Cardiac septum (tissue), 1 donor: ENCODE measurements around the gene PHF20. TPM values are rescaled to one million over a fixed set of nuclear protein-coding genes. Genes with fewer than 3 reads are reported as not detected.
"Not testable (repeated sequence)": the region's sequence is repeated elsewhere in the genome, so short reads cannot be mapped to it uniquely, and the experiment has no call there.

Experiments used
- DNase-seq: peaks from one replicate; pipeline ENCODE4 v3.0.0-alpha.2; 2020; ENCODE audit warnings: low spot score
- intact Hi-C: fragments of 100-400 bp; cut with DNase I; formaldehyde crosslinking; loops from one replicate; pipeline ENCODE4 v1.14.0; 2022
- total RNA-seq: library from RNA; stranded (reverse); fragmentation: NEBNext Ultra II Directional; extraction: Animal tissue kit (Norgen Biotek cat#: 25700); gene quantifications from one replicate; pipeline ENCODE4 v1.2.1, GENCODE V29; 2021
- donor health status: DM: no; HTN: no; CAD: no.

The PHF20 gene
- total RNA-seq, 1 donor from 2014 or later: 28.9 TPM

GRCh38 chr20:35876033-35876320 is 104.2 kb downstream of the PHF20 start:
- intact Hi-C loops: no loop called here
- no peak for DNase-seq

- intact Hi-C loops: no loop called here
- no peak for DNase-seq
These were observed 105.8 kb downstream of the PHF20 start for GRCh38 chr20:35877611-35878010.

GRCh38 chr20:35878113-35878625 is 106.4 kb downstream of the PHF20 start:
- intact Hi-C loops: no loop called here
- DNase-seq: no peak

DNA sequence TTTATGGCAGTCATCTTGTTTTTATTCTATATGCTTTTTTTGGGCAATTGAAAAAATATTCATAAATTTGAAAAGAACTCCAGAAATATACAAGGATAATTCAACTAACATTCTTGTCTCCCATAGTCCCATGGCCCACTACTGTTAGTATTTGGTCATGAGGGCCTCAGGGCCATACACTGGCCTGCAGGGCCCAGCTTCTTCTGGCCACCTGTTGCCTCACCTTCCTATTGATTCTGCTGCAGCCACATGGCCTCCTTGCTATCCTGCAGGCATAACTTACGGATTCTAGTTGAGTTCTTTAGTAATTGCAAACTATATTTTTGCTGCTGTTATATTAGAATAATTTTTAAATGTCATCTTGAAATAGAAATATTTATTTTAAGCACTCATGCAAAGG is 109.9 kb downstream of the PHF20 start:
- no peak for DNase-seq
- intact Hi-C loops: loop anchor here (5.0 to 10.0 kb wide), 4 partner anchors 139 to 417 kb away; partner anchors contain the start of genes NFS1, RBM39, ROMO1 and SPAG4

- intact Hi-C loops: loop anchor here (5.0 to 10.0 kb wide), 4 partner anchors 140 to 418 kb away; partner anchors contain the start of genes NFS1, RBM39, ROMO1 and SPAG4
- not testable (repeated sequence) for DNase-seq
These were observed 110.8 kb downstream of the PHF20 start for GRCh38 chr20:35882427-35883161.

DNA sequence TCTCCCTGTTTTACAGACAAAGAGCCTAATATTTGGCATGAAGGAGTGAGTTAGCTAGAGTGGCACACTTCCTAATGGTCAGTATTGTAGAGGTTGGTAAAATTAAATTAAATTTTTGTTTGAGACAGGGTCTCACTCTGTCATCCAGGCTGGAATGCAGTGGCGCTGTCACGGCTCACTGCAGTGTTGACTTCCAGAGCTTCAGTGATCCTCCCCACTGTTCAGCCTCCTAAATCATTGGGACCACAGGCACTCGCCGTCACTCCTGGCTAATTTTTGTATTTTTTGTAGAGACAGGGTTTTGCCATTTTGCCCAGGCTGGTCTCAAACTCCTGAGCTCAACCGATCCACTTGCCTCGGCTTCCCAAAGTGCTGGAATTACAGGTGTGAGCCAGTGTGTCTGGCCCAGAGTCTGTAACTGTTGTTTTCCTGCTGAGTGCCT is 111.5 kb downstream of the PHF20 start:
- DNase-seq: no peak
- intact Hi-C loops: loop anchor here (5.0 to 10.0 kb wide), 4 partner anchors 141 to 419 kb away; partner anchors contain the start of genes NFS1, RBM39, ROMO1 and SPAG4

GRCh38 chr20:35883778-35884540 is 112.1 kb downstream of the PHF20 start:
- intact Hi-C loops: loop anchor here (5.0 to 10.0 kb wide), 4 partner anchors 142 to 419 kb away; partner anchors contain the start of genes NFS1, RBM39, ROMO1 and SPAG4
- no peak for DNase-seq

DNA sequence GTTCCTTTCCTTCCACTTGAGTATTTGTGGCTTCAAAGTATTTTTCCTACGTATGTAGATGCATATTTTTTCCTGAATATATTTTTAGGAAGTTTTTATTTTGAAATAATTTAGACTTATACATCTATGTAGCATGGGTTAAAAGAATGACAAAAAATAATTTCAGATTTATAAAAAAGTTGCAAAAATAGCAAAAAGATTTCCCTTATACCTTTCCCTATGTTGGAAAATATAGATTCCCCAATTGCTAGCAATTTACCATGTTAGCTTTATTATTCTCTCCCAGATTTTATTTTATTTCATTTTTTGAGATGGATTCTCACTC is 112.7 kb downstream of the PHF20 start:
- no peak for DNase-seq
- intact Hi-C loops: loop anchor here (5.0 to 10.0 kb wide), 4 partner anchors 142 to 420 kb away; partner anchors contain the start of genes NFS1, RBM39, ROMO1 and SPAG4

DNA sequence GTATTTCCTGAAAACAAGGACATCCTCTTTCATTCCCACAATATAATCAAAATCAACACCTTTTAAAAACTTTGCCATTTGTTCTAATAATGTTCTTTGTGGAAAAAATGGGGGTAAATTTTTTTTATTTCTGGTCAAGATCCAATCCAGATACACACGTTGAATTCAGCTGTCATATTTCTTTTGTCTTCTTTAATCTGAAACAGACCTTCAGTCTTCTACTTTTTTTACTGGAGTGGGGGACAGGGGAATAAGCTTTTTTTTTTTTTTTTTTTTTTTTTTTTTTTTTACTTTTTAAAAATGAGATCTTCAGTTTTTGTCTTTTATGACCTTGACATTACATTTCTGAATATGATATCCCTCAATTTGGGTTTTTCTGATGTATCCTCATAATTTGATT is 113.4 kb downstream of the PHF20 start:
- intact Hi-C loops: loop anchor here (5.0 to 10.0 kb wide), 4 partner anchors 58 to 420 kb away; partner anchors contain the start of genes NFS1, ROMO1 and SPAG4
- no peak for DNase-seq

DNA sequence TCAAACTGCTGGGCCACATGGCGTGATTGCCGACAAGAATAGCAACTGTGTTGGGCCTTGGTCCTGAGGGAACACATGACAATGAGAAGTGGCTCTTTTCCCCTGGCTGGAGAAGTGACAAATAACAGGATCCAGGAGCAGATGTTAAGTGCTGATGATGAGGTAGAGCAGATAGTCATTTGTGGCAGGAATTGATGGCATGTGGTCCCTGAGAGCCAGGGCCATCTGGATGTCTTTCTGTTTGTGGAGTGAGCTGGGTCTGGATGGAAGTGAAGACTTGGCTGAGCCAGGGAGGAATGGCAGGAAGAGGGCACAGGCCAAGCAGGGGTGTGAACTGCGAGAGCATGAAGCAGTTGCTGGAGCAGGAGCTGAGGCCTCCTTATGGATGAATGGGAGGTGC is 114.7 kb downstream of the PHF20 start:
- DNase-seq: no peak
- intact Hi-C loops: loop anchor here (5.0 to 10.0 kb wide), 4 partner anchors 59 to 422 kb away; partner anchors contain the start of genes NFS1, ROMO1 and SPAG4

DNA sequence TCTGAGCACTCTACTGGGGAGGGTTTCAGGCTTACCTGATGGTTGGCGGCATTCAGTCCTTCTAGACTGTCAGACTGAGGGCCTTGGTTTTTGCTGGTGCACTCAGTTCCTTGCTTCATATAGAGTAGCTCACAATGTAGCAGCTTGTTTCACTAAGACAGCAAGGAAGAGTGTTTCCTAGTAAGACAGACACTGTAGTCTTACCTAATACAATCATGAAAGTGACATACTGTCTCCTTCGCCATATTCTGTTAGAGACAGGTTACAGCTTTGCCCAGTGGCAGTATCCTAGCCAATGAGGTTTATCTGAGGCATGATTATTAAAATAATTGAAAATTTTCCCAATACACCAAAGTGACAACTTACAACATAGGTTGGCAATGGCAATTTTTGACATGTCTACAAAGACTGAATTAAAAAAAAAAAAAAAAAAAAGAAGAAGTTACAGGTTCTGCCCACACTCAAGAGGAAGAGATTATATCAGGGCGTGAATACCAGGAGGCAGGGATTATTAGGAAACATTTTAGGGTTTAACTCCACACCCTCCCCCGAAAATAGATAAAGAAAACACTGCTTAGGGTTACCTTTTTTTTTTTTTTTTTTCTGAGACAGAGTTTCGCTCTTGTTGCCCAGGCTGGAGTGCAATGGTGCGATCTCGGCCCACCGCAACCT is 115.7 kb downstream of the PHF20 start:
- intact Hi-C loops: loop anchor here (5.0 to 10.0 kb wide), 4 partner anchors 60 to 423 kb away; partner anchors contain the start of genes NFS1, ROMO1 and SPAG4
- DNase-seq: no peak

DNA sequence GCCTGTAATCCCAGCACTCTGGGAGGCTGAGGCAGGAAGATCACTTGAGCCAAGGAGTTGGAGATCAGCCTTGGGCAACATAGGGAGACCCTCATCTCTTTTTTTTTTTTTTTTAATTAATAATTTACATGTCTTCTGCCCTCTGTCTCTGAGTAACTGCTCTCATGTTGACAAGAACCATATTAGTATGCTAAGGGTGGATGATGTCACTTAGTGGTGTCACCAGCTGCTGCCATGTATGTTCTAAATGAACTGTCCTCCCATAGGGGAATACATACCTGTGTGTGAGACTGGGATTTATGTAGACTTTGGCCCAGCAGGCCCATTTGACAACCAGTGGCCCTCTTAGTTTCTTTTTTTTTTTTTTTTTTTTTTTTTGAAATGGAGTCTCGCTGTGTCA is 116.8 kb downstream of the PHF20 start:
- DNase-seq: no peak
- intact Hi-C loops: loop anchor here (5.0 to 10.0 kb wide), 4 partner anchors 61 to 424 kb away; partner anchors contain the start of genes NFS1, ROMO1 and SPAG4

- intact Hi-C loops: no loop called here
- DNase-seq: no peak
These were observed 119.6 kb downstream of the PHF20 start for GRCh38 chr20:35891375-35891774.

- intact Hi-C loops: no loop called here
- no peak for DNase-seq
These were observed 121.1 kb downstream of the PHF20 start for GRCh38 chr20:35892871-35893270.

DNA sequence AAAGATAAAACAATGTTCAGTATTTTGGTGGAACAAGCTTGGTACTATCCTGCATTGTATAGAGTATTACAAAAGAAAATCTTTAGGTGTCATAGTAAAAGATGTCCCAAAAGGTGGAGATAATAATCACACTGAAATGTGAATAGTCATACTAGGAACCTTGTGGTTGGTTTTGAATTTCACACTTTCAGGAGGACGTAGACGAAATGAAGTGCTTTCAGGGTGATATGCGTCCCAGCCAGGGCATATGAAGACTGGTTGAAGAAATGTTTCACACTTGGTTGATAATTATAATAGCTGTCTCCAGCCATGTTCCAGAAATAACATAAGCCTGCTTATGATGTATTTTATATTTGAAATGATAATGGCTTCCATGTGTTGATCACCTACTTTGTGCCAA is 122.1 kb downstream of the PHF20 start:
- intact Hi-C loops: no loop called here
- no peak for DNase-seq

DNA sequence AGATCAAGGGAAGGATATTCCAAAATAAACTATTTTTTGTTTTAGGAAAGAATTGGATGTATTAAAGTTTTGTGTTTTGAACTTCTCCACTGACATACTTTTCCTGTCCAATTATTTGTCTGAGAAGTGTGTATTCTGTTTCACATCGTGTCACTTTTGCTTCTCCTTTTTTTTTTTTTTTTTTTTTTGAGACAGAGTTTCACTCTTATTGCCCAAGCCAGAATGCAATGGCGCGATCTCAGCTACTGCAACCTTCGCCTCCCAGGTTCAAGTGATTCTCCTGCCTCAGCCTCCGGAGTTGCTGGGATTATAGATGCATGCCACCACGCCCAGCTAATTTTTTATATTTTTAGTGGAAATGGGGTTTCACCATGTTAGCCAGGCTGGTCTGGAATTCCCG is 123.7 kb downstream of the PHF20 start:
- intact Hi-C loops, DNase-seq: not testable (repeated sequence)

DNA sequence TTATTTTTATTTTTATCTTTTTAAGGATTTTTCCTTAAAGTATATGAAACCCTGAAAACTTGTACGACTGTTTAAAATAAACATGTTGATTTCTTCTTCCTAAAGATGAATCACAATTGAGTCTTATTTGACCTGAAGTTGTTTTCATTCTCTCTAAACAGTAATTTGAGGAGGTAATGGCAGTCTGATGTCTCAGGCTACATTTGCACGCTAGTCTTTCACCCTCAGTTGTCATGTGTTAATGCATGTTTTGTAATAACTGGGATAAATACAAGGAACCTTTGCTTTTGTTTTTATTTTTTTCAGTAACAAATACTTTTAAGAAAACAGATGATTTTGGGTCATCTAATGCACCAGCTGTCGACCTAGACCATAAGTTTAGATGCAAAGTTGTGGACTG is 127.2 kb downstream of the PHF20 start:
- no peak for DNase-seq
- intact Hi-C loops: no loop called here

DNA sequence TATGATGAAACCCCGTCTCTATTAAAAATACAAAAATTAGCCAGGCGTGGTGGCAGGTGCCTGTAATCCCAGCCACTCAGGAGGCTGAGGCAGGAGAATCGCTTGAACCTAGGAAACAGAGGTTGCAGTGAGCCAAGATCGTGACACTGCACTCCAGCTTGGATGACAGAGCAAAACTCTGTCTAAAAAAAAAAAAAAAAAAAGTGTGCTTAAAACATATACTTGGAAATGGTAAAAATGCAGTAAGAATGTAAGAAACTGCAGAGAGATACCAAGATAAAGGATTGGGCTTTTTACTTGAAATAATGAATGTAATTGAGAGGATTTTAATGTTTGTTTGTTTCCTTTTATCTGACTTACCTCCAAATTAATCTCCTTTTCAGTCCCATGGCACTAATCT is 129.4 kb downstream of the PHF20 start:
- DNase-seq, intact Hi-C loops: not testable (repeated sequence)

DNA sequence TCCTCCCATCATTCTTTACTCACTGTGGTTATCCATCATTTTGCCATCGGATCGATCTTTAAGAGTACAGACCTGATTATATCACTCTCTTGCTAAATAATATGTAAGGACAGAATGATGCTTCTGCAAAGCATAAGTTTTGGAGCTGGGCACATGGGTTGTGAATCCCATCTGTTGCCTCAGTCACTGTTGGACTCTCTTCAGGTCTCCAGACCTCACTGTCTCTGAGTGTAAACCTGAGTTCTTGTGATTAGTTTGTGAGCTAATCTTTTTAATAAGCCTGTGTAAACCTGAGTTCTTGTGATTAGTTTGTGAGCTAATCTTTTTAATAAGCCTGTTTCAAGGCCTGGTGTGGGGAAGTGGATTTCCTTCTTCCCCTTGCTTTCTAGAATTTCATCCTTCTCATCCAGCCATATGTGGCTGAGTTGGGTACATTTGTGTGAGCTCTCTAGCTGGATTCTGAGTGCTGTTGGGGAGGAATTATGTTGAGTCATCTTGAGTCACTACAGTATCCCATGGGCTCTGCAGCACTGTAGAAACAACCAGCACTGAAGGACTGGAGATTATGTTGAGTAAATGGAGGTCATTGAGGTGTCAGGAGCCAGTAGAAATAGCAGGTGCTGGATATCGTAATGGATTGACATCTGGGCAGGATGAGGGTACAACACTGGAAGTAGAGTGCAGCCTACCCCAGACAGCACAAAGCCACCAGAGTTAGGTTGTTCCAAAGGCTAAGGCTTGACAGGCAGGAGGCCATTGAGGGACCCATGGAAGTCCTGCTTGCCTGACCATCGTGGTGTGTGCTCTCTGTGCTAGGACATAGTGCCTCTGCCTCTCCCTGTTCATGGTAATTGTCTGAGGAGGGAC is 130.1 kb downstream of the PHF20 start:
- no peak for DNase-seq
- intact Hi-C loops: no loop called here
